Endothelial cell of umbilical vein (primary cell): ENCODE data around the gene C17orf50. TPM values are rescaled to one million over a fixed set of nuclear protein-coding genes. Genes with fewer than 3 reads are reported as not detected.

Experiments
- BruUV-seq: library from RNA; stranded (reverse); fragments of 400-500 nt; replicated peaks from 2 replicates; lab custom pipeline; 2021; lab: Mats Ljungman, UMichigan
- CTCF ChIA-PET: fragments of 300-600, 350-600 bp; sonication (Branson Sonifier 250); formaldehyde crosslinking; loops from one replicate; lab custom pipeline; 2021; ENCODE audit warnings: antibody characterized with exemption, inconsistent platforms; lab: Charles Lee
- POLR2A ChIA-PET: fragments of 300-600, 350-600 bp; sonication (Branson Sonifier 250); formaldehyde crosslinking; loops from one replicate; lab custom pipeline; 2021; ENCODE audit warnings: antibody characterized with exemption, inconsistent platforms; lab: Charles Lee
- DNase-seq: peaks from one replicate; pipeline ENCODE4 v3.0.0-alpha.2; 2011; ENCODE audit warnings: low read depth, low spot score
- FAIRE-seq: peaks from 2 replicates; lab custom pipeline; 2011; peaks lifted over from hg19 to GRCh38; lab: Jason Lieb, UNC
- H2AFZ ChIP-seq: 2 replicates; pipeline ENCODE4 v1.6.0; 2012; ENCODE audit warnings: low read depth, low read length, control low read depth, inconsistent platforms
- H3K27ac ChIP-seq: 2 replicates; pipeline ENCODE4 v1.5.1; 2011; ENCODE audit warnings: low read depth, mild to moderate bottlenecking, control low read depth, low read length, moderate library complexity; ENCODE audit not compliant: insufficient read depth
- H3K27me3 ChIP-seq, 2 experiments: 2 replicates each; pipeline versions ENCODE4 v1.6.0 to v1.6.1; 2011; ENCODE audit warnings: low read length in 2 of 2, mixed read lengths in 1 of 2; ENCODE audit not compliant: control insufficient read depth in 2 of 2, insufficient read depth in 2 of 2
- H3K36me3 ChIP-seq, 2 experiments: 2 replicates in 1 of 2; 3 replicates in 1 of 2; pipeline ENCODE4 v1.5.1; 2011; ENCODE audit warnings: low read length in 2 of 2, mild to moderate bottlenecking in 1 of 2, moderate library complexity in 1 of 2; ENCODE audit not compliant: control insufficient read depth in 2 of 2, insufficient read depth in 2 of 2; ENCODE audit errors: extremely low read depth in 1 of 2
- H3K4me1 ChIP-seq: 3 replicates; pipeline ENCODE4 v1.5.1; 2011; ENCODE audit warnings: mild to moderate bottlenecking, low read length; ENCODE audit not compliant: control insufficient read depth, insufficient read depth; ENCODE audit errors: extremely low read depth
- H3K4me2 ChIP-seq: 2 replicates; pipeline ENCODE4 v1.6.1; 2011; ENCODE audit warnings: low read length, control low read depth, mixed read lengths; ENCODE audit not compliant: insufficient read depth
- H3K4me3 ChIP-seq, 3 experiments: fragments of 200-600 bp in 1 of 3; sonication (generic), shearing (Covaris generic) in 1 of 3; replicated peaks in 1 of 3; 2 replicates each; pipeline ENCODE4 v1.5.1; 2011 to 2016; ENCODE audit warnings: control low read depth in 3 of 3, low read length in 3 of 3, mild to moderate bottlenecking in 2 of 3, inconsistent platforms in 1 of 3, low read depth in 1 of 3, moderate library complexity in 1 of 3; ENCODE audit not compliant: insufficient read depth in 1 of 3
- H3K79me2 ChIP-seq: 2 replicates; pipeline ENCODE4 v1.6.0; 2012; ENCODE audit warnings: low read length, inconsistent platforms; ENCODE audit not compliant: control insufficient read depth, insufficient read depth
- H3K9ac ChIP-seq: replicated peaks from 2 replicates; pipeline ENCODE3; 2011; ENCODE audit warnings: low read length, control low read depth; ENCODE audit not compliant: insufficient read depth; ENCODE audit errors: extremely low read depth
- H3K9me1 ChIP-seq: replicated peaks from 3 replicates; pipeline ENCODE4 v1.6.0; 2011; ENCODE audit warnings: mild to moderate bottlenecking, low read length; ENCODE audit not compliant: control insufficient read depth, insufficient read depth; ENCODE audit errors: extremely low read depth
- H3K9me3 ChIP-seq: replicated peaks from 2 replicates; pipeline ENCODE4 v1.5.1; 2012; ENCODE audit warnings: low read length, inconsistent platforms; ENCODE audit not compliant: control insufficient read depth, insufficient read depth
- H4K20me1 ChIP-seq: replicated peaks from 2 replicates; pipeline ENCODE3; 2011; ENCODE audit warnings: mild to moderate bottlenecking, low read length; ENCODE audit not compliant: control insufficient read depth, insufficient read depth; ENCODE audit errors: extremely low read depth
- CTCF ChIP-seq, 2 donors: IDR thresholded peaks; 1 replicate in 1 of 2; 2 replicates in 1 of 2; pipeline ENCODE4 v1.5.1; 2011; ENCODE audit warnings: low read length in 2 of 2, mild to moderate bottlenecking in 2 of 2, moderate library complexity in 2 of 2, control low read depth in 1 of 2, inconsistent platforms in 1 of 2, low read depth in 1 of 2; ENCODE audit not compliant: insufficient read depth in 1 of 2; ENCODE audit errors: extremely low read depth in 1 of 2
- EZH2 ChIP-seq: IDR thresholded peaks from 2 replicates; pipeline ENCODE4 v1.6.1; 2012; ENCODE audit warnings: borderline replicate concordance, low read depth, mild to moderate bottlenecking, moderate library complexity, low read length, inconsistent platforms; ENCODE audit not compliant: severe bottlenecking
- FOS ChIP-seq: IDR thresholded peaks from 2 replicates; pipeline ENCODE4 v1.6.1; 2011; ENCODE audit warnings: mild to moderate bottlenecking, low read length, moderate library complexity, borderline replicate concordance; ENCODE audit not compliant: insufficient read depth
- GATA2 ChIP-seq: IDR thresholded peaks from 2 replicates; pipeline ENCODE4 v1.7.0; 2011; ENCODE audit warnings: low read depth, mild to moderate bottlenecking, moderate library complexity, mixed read lengths, low read length; ENCODE audit not compliant: insufficient read length, insufficient read depth
- JUN ChIP-seq: IDR thresholded peaks from 2 replicates; pipeline ENCODE4 v1.6.1; 2011; ENCODE audit warnings: borderline replicate concordance, low read depth; ENCODE audit not compliant: insufficient read length, insufficient read depth
- MAX ChIP-seq: IDR thresholded peaks from 2 replicates; pipeline ENCODE4 v1.6.1; 2011; ENCODE audit not compliant: insufficient read depth, insufficient read length
- MYC ChIP-seq: IDR thresholded peaks from one replicate; pipeline ENCODE4 v1.6.1; 2011; ENCODE audit warnings: mild to moderate bottlenecking, low read depth, low read length
- POLR2A ChIP-seq: IDR thresholded peaks from 2 replicates; pipeline ENCODE4 v1.6.1; 2012; ENCODE audit warnings: low read depth, mild to moderate bottlenecking, control low read depth, low read length
- POLR2AphosphoS5 ChIP-seq: IDR thresholded peaks from 2 replicates; pipeline ENCODE4 v1.6.1; 2012; ENCODE audit warnings: low read depth, mild to moderate bottlenecking, control low read depth, low read length, moderate library complexity; ENCODE audit not compliant: insufficient read depth
- dilution Hi-C: fragments of 300-500 bp; cut with MboI; formaldehyde crosslinking; loops from one replicate; pipeline ENCODE4 v1.15.0; 2019; ENCODE audit warnings: low sequenced_read_pairs; ENCODE audit not compliant: extremely low pct_ligation_motif_present
- intact Hi-C: fragments of 100-400 bp; cut with micrococcal nuclease; formaldehyde crosslinking; loops from one replicate; pipeline ENCODE4 v1.10.0; 2022
- polyA plus RNA-seq, 4 experiments: library from polyadenylated mRNA; depleted of rRNA in 3 of 4; stranded (reverse) in 3 of 4; unstranded in 1 of 4; fragments of >200 nt; gene quantifications; 2 replicates each; pipeline versions ENCODE4 v1.2.1 to v1.2.3, GENCODE V29; 2011 to 2012; ENCODE audit warnings: missing spikeins in 1 of 4
- total RNA-seq: library from RNA; stranded (reverse); gene quantifications from 2 replicates; pipeline ENCODE4 v1.2.3, GENCODE V29; 2021

Gene C17orf50
- total and polyA plus RNA-seq, 2 donors (not counting 3 experiments of a cell fraction or from before 2014, with no cell fraction given), result 0.15 TPM; not detected in 1

- Histone ChIP-seq H3K9me1 (no peaks in the 10 kb centered on the region), H3K4me1 (peaks cover 7% of the 10 kb centered on the region), H3K27ac (no peak overlapping the region), H4K20me1 (no peaks in the 10 kb centered on the region), H3K79me2 (no peaks in the 10 kb centered on the region), H3K4me3 (no peak overlapping the region), H3K9ac (no peak overlapping the region), H2AFZ (no peak overlapping the region), H3K27me3 (peaks cover 0 to 4% of the 10 kb centered on the region in 2 experiments), H3K36me3 (no peaks in the 10 kb centered on the region), H3K4me2 (no peak overlapping the region), H3K9me3 (no peaks in the 10 kb centered on the region)
- DNase-seq (no peak), FAIRE-seq (no peak)
- POLR2A ChIA-PET, result interaction anchor here (0.7 kb wide), 1 partner anchor 48 kb away, joined by 5 read pairs; no protein-coding TSS in a partner anchor
- dilution Hi-C loops, result no loop called here
- CTCF ChIA-PET, result interaction anchor here (0.6 to 4.2 kb wide), 4 partner anchors 10 to 43 kb away, joined by 3 to 32 read pairs (median 10); no protein-coding TSS in a partner anchor
- intact Hi-C loops, result no loop called here
- BruUV-seq, result no TSS peak
- TF ChIP-seq EZH2, result no peak
Measured at GRCh38 chr17:35761601-35762000, 914 bp downstream of the C17orf50 start.

- Histone ChIP-seq H3K9ac (no peak overlapping the region), H2AFZ (peak overlapping the region; percentile 57), H3K4me3 (peak overlapping the region in 1 of 3 experiments; percentile 36), H3K27ac (no peak overlapping the region), H3K4me1 (peaks cover 7% of the 10 kb centered on the region), H3K36me3 (no peaks in the 10 kb centered on the region), H3K4me2 (no peak overlapping the region), H3K27me3 (peaks cover 0 to 2% of the 10 kb centered on the region in 2 experiments), H3K79me2 (no peaks in the 10 kb centered on the region), H3K9me1 (no peaks in the 10 kb centered on the region), H4K20me1 (no peaks in the 10 kb centered on the region), H3K9me3 (no peaks in the 10 kb centered on the region)
- BruUV-seq, result no TSS peak
- no peak for FAIRE-seq
- ChIA-PET POLR2A (interaction anchor here (0.6 to 2.3 kb wide), 2 partner anchors 45 to 49 kb away, joined by 3 to 39 read pairs; partner anchors contain the start of gene TAF15), CTCF (interaction anchor here (0.6 to 8.5 kb wide), 48 partner anchors 8 to 1558 kb away, joined by 3 to 453 read pairs (median 4); partner anchors contain the start of genes GAS2L2, MMP28, RASL10B and SLFN11)
- DNase-seq, result no peak
- dilution Hi-C loops (no loop called here), intact Hi-C loops (loop anchor here (1.0 kb wide), 3 partner anchors 11 to 46 kb away; partner anchors contain the start of gene TAF15)
- no peak for TF ChIP-seq CTCF (IDR thresholded peaks at IDR 0.05; ENCODE audit: extremely low read depth in 1 of 2, insufficient read depth in 1 of 2, low read depth in 1 of 2, low read length in 2 of 2)
- no peak for TF ChIP-seq FOS
- TF ChIP-seq GATA2, result no peak
- TF ChIP-seq JUN, result no peak
- TF ChIP-seq POLR2AphosphoS5, result no peak
- no peak for TF ChIP-seq POLR2A
- no peak for TF ChIP-seq EZH2
- TF ChIP-seq MYC, result no peak
- no peak for TF ChIP-seq MAX
Measured at GRCh38 chr17:35763767-35764122, 3.1 kb downstream of the C17orf50 start.
